SK-N-SH (cell line): ENCODE measurements around the gene SEMA4F.

Experiments
- CTCF ChIP-seq: fragments of 200-600 bp; sonication (generic); IDR thresholded peaks from 2 replicates; pipeline ENCODE4 v1.6.1; 2017; ENCODE audit warnings: antibody characterized with exemption, mild to moderate bottlenecking, moderate library complexity
- EZH2phosphoT487 ChIP-seq: fragments of 200-600 bp; sonication (generic); IDR thresholded peaks from 2 replicates; pipeline ENCODE4 v1.6.1; 2017; ENCODE audit warnings: low read depth, mixed run types, mild to moderate bottlenecking, antibody characterized with exemption, moderate library complexity, borderline replicate concordance
- FOXJ3 ChIP-seq: sonication (generic); formaldehyde crosslinking; IDR thresholded peaks from 2 replicates; pipeline ENCODE4 v1.5.1; 2020; ENCODE audit warnings: mild to moderate bottlenecking, missing genetic modification reagents
- FOXM1 ChIP-seq: IDR thresholded peaks from 2 replicates; pipeline ENCODE4 v1.4.0; 2012; ENCODE audit warnings: low read depth, mild to moderate bottlenecking
- JUND ChIP-seq: IDR thresholded peaks from 2 replicates; pipeline ENCODE4 v1.4.0; 2012
- POLR2AphosphoS5 ChIP-seq: IDR thresholded peaks from 2 replicates; pipeline ENCODE4 v1.6.1; 2012; ENCODE audit warnings: low read depth, low read length
- RFX5 ChIP-seq: IDR thresholded peaks from 2 replicates; pipeline ENCODE4 v1.6.1; 2012; ENCODE audit warnings: mild to moderate bottlenecking, improper control_type of control experiment, low read length
- SIN3A ChIP-seq: IDR thresholded peaks from 2 replicates; pipeline ENCODE4 v1.6.1; 2012; ENCODE audit warnings: low read depth, mild to moderate bottlenecking, low read length, moderate library complexity, borderline replicate concordance
- SMC3 ChIP-seq: IDR thresholded peaks from 2 replicates; pipeline ENCODE4 v1.6.1; 2012; ENCODE audit warnings: low read depth, low read length, improper control_type of control experiment
- TAF1 ChIP-seq: IDR thresholded peaks from 2 replicates; pipeline ENCODE4 v1.6.1; 2012; ENCODE audit warnings: low read depth, mild to moderate bottlenecking, low read length, moderate library complexity, borderline replicate concordance
- TEAD4 ChIP-seq: IDR thresholded peaks from 2 replicates; pipeline ENCODE4 v1.4.0; 2012; ENCODE audit warnings: mild to moderate bottlenecking, borderline replicate concordance; ENCODE audit not compliant: insufficient read depth
- USF2 ChIP-seq: fragments of 150-350 bp; IDR thresholded peaks from 2 replicates; pipeline ENCODE4 v1.6.1; 2017; ENCODE audit warnings: antibody characterized with exemption, low read length, low read depth, borderline replicate concordance
- YY1 ChIP-seq: IDR thresholded peaks from 2 replicates; pipeline ENCODE4 v1.4.0; 2012; ENCODE audit warnings: low read depth, mild to moderate bottlenecking

- no peak for TF ChIP-seq CTCF
- no peak for TF ChIP-seq TAF1
- TF ChIP-seq EZH2phosphoT487, result no peak
- no peak for TF ChIP-seq FOXM1
- TF ChIP-seq SMC3, result no peak
- TF ChIP-seq SIN3A, result no peak
- no peak for TF ChIP-seq USF2
- no peak for TF ChIP-seq FOXJ3 (CRISPR knock-in tag)
- no peak for TF ChIP-seq POLR2AphosphoS5
- TF ChIP-seq TEAD4, result no peak
- TF ChIP-seq RFX5, result no peak
- TF ChIP-seq YY1, result no peak
- no peak for TF ChIP-seq JUND
Measured at GRCh38 chr2:74653589-74653984, 460 bp upstream of the SEMA4F start.
